Mucosa of stomach (tissue), 1 donor: ENCODE results near the gene FRY.
A peak's percentile ranks its signal among the peaks of the same experiment; 100 is the strongest.

Experiments
- H3K27me3 ChIP-seq: one replicate; pipeline ENCODE4 v1.7.0; 2013; ENCODE audit warnings: mild to moderate bottlenecking, low read length; ENCODE audit not compliant: control insufficient read depth, insufficient read depth
- H3K36me3 ChIP-seq: one replicate; pipeline ENCODE4 v1.7.0; 2013; ENCODE audit warnings: low read length; ENCODE audit not compliant: control insufficient read depth, insufficient read depth
- H3K4me1 ChIP-seq: one replicate; pipeline ENCODE4 v1.7.0; 2013; ENCODE audit warnings: mild to moderate bottlenecking, low read length; ENCODE audit not compliant: control insufficient read depth, insufficient read depth
- H3K4me3 ChIP-seq: one replicate; pipeline ENCODE4 v1.7.0; 2013; ENCODE audit warnings: low read length
- H3K9ac ChIP-seq: one replicate; pipeline ENCODE4 v1.7.0; 2013; ENCODE audit warnings: mild to moderate bottlenecking, low read length, moderate library complexity
- H3K9me3 ChIP-seq: one replicate; pipeline ENCODE4 v1.7.0; 2013; ENCODE audit warnings: mild to moderate bottlenecking, low read length, moderate library complexity; ENCODE audit not compliant: control insufficient read depth
- donor health status: Pancreatic carcinoma.

The FRY gene

DNA sequence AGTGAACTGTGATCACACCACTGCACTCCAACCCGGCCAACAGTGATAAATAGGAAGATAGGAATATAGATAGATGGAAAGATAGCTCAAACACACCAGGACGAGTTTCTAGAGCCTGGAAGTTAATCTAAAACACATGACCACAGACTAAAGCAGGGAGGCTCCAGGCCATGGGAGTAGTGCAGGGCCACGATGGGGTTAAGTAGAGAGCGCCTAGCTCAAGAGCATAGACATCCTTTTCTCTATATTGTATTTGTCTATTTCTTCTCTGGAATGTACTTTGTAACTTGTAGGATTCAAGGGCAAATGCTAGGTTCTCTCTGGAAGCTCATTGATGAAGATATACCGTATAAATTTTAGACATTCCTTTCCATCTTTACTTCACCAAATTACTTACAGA lies 214.0 kb downstream of the FRY start:
- Histone ChIP-seq H3K4me3 (no peak overlapping the region), H3K27me3 (no peaks in the 10 kb centered on the region), H3K4me1 (peaks cover 6% of the 10 kb centered on the region), H3K36me3 (no peaks in the 10 kb centered on the region), H3K9ac (no peak overlapping the region), H3K9me3 (no peaks in the 10 kb centered on the region)

DNA sequence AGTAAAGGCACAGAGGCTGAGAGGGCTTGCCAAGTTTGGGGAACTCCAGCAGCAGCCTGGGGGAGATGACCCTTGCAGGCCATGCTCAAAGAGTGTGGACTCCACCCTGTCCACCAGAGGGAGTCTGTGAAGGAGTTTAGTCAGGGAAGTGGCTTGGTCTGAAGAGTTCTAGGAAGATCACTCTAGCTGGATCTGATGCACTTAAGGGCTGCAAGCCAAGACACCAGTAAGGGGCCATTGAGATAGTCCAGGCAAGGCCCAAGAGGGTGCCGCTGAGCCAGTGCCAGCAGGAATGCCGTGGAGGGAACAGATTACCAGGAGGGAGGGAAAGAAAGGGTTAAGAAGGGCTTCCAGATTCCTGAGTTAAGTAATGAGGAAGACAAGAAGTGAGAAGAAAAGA lies 214.9 kb downstream of the FRY start:
- Histone ChIP-seq H3K4me1 (peaks cover 6% of the 10 kb centered on the region), H3K9ac (no peak overlapping the region), H3K4me3 (no peak overlapping the region), H3K27me3 (no peaks in the 10 kb centered on the region), H3K9me3 (no peaks in the 10 kb centered on the region), H3K36me3 (no peaks in the 10 kb centered on the region)

DNA sequence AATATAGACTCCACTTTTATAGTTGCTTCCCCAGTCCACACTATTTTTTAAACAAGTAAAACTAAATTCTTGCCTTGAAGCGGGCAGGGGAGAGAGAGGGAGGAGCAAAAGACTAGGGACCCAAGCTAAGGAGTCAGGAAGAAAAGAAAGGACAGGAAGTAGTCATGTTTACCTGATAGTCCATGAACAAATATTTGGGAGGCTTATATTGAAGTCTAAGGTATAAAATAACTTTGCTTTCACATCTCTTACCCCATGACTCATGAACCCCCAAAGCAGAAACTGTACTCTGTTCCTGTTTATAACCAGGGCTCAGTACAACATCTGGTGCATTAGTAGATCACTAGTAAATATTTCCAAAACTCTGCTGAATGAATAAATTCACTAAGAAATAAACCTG lies 216.3 kb downstream of the FRY start:
- H3K36me3 ChIP-seq = no peaks in the 10 kb centered on the region
- no peaks in the 10 kb centered on the region for H3K27me3 ChIP-seq
- peaks cover 8% of the 10 kb centered on the region for H3K4me1 ChIP-seq
- no peak overlapping the region for H3K9ac ChIP-seq
- no peaks in the 10 kb centered on the region for H3K9me3 ChIP-seq
- no peak overlapping the region for H3K4me3 ChIP-seq

DNA sequence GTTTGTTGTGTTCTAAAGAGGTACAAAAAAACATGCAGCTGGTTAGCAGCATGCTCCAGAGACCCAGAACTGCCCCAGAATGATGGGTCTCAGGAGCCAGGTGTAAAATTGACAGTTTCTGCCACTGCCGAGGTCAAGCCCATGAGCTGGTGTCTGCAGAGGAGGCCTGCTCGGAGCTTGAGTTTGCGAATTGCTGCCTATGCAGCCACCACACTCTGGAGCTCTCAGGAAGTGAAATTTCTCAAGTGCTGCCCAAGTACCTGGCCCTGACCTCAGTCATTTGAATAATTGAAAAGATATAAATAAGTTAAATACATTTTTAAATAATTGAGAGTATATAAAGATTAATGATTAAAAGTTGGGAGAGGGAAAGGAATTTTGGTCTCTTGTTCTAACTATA lies 217.2 kb downstream of the FRY start:
- H3K36me3 ChIP-seq = no peaks in the 10 kb centered on the region

DNA sequence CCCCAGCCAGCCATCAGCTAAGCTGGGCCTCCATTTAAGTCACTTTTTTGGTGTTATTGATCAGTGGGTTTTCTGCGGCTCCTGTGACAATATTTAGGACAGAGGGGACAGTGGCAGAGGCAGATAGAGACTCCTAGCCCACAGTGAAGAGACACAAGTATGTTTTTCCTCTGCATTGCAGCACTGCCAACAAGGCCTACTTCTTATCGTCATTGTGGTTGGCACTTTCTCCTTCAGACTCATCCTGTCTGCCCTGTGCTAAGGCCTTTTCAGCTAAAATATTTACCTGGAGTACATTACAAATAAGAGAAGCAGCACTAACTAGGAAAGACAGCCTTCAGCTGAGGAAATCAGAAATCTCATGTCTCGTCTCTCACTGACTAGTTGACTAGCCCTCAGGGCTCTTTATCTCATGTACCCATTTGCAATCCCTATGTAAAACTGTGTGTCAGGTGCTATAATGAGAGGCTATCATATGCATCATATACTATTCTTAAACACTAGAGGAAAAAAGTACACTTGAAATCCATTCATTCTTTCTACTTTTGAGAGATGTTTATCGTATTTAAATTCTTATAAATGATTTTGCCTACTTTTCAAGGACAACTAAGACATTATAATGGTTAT lies 221.4 kb downstream of the FRY start:
- Histone ChIP-seq H3K4me3 (no peak overlapping the region), H3K4me1 (peaks cover 16% of the 10 kb centered on the region), H3K27me3 (no peaks in the 10 kb centered on the region), H3K9me3 (no peaks in the 10 kb centered on the region), H3K9ac (no peak overlapping the region), H3K36me3 (no peaks in the 10 kb centered on the region)

More for the DNA sequence above, 217.2 kb downstream of the FRY start:
- H3K9me3 ChIP-seq = no peaks in the 10 kb centered on the region
- no peaks in the 10 kb centered on the region for H3K27me3 ChIP-seq
- no peak overlapping the region for H3K4me3 ChIP-seq
- H3K9ac ChIP-seq = no peak overlapping the region
- H3K4me1 ChIP-seq = peaks cover 11% of the 10 kb centered on the region

DNA sequence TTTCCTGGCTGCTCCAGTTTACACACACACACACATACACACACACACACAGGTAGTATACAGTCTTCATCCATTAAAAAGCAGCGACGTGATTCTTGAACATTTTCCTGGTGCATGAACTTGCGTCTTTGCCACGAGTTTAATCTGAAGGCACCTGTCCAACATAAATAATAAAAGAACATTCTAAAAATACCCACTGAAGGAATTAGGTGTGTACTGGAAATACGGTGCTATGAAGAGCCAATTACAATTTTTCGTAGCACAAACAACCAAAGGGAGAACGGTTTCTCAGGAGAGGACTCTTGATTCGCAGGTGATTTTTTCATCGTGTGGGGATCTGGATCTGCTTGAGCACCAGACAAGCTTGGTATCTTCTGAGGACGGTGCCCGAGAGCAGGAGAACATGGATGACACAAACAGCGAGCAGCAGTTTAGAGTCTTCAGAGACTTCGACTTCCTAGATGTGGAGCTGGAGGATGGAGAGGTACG lies 222.4 kb downstream of the FRY start:
- no peak overlapping the region for H3K4me3 ChIP-seq
- no peaks in the 10 kb centered on the region for H3K9me3 ChIP-seq
- H3K9ac ChIP-seq = peak overlapping the region; percentile 42
- no peaks in the 10 kb centered on the region for H3K27me3 ChIP-seq
- peaks cover 15% of the 10 kb centered on the region for H3K4me1 ChIP-seq
- no peaks in the 10 kb centered on the region for H3K36me3 ChIP-seq

DNA sequence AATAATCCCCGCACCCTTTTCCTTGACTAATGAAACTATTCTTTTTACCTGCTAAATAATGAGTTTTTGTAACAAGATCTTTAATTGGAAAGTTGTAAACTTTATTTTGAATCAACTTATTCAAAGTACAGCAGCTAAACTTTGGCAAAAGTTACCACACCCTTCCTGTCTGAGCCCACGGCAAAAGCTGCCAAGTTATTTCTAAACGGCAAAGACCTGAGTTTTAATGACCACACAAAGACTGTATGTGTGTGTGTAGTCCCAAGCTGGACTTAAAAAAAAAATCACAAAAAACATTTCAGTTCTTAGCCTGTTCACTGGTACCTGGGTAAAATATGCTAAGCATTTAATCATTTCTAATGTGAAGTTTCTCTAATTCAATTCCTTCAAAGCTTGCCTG lies 222.8 kb downstream of the FRY start:
- Histone ChIP-seq H3K36me3 (no peaks in the 10 kb centered on the region), H3K27me3 (no peaks in the 10 kb centered on the region), H3K9ac (peak overlapping the region; percentile 42), H3K4me3 (no peak overlapping the region), H3K9me3 (no peaks in the 10 kb centered on the region), H3K4me1 (peaks cover 15% of the 10 kb centered on the region)

DNA sequence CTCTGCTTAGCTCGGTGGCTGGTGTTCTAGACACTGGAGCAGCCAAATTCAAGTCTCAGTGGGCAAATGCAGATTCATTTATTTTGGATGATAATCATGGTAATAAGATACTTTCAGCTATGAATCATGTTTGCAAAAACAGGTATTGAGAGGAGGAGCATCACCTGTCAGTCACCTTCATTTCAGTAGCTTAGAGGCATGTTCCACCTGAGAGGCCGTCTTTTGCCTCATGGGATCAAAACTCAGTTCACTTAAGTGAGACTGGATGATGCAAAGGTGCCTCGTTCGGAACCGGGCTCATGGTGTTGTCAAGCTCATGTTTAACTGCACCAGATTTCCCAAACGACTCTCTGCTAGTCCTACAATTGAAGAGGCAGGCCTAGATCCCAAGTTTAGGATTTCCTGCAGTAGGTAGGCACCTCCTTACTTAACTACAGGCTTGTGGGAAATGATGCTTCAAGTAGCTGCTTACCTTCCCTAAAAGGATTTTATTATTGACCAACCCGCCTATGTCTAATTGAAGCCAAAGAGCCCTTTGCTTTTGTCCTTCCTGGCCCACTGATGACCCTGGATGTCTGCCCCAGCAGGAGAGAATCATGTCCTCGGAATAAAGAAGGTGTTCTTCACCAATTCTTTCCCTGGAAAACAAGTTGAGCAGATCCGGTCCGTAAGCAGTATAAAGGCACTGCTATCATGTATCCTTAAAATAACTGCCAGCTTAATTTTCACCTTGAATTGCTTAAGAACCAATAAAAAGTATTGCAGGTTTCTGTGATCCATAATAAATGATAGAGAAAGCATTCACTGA lies 223.5 kb downstream of the FRY start:
- Histone ChIP-seq H3K4me3 (no peak overlapping the region), H3K4me1 (peaks cover 15% of the 10 kb centered on the region), H3K9me3 (no peaks in the 10 kb centered on the region), H3K9ac (peak overlapping the region; percentile 42), H3K36me3 (no peaks in the 10 kb centered on the region), H3K27me3 (no peaks in the 10 kb centered on the region)

DNA sequence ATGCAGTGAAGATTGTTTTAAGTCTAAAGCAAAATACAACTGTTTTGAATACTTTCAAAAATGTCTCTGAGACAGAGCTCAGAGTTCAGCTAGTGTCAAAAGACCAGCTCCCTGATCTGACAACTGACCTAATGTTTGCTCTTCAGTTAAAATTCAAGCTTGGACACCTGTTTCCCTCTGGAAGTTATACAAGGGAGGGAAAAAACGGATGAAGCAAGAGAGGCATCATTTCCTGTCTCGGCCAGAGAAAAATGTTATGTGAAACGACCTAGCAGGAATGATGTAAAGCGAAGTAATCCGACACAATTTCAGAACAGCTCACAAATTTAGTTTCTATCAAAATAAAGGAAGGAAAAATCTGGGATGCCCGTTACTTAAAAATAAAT lies 224.1 kb downstream of the FRY start:
- Histone ChIP-seq H3K4me1 (peaks cover 15% of the 10 kb centered on the region), H3K4me3 (no peak overlapping the region), H3K36me3 (no peaks in the 10 kb centered on the region), H3K9ac (no peak overlapping the region), H3K9me3 (no peaks in the 10 kb centered on the region), H3K27me3 (no peaks in the 10 kb centered on the region)

DNA sequence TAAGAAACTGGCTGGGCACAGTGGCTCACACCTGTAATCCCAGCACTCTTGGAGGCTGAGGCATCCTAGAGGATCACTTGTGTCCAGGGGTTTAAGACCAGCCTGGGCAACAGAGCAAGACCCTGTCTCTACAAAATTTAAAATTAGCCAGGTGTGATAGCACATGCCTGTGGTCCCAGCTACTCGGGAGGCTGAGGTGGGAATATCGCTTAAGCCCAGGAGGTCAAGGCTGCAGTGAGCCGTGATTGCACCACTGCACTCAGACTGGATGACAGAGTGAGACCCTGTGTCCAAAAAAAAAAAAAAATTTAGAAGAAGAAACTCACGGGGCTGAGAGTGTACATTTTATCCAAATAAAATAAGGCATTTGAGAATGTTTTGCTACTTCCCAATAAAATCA lies 224.7 kb downstream of the FRY start:
- Histone ChIP-seq H3K4me1 (peaks cover 15% of the 10 kb centered on the region), H3K9ac (no peak overlapping the region), H3K36me3 (no peaks in the 10 kb centered on the region), H3K9me3 (no peaks in the 10 kb centered on the region), H3K4me3 (no peak overlapping the region), H3K27me3 (no peaks in the 10 kb centered on the region)

DNA sequence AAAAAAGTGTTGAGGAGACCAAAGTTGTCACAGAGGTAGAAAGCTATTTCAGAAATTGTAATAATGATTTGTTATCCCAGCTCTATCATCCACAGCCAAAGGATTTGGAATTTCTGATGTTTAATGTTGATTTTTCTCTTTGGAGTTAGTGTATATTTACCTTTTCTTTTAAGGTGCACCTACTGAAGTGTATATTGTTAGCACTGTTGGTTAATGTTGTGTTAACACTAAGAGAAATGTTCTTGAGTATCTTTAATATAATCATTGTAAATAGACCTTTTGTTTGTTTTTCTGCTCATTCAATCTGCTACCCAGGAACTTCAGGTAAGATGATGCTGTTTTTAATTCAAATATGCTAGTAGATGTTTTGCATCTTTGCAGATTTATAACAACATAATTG lies 226.1 kb downstream of the FRY start:
- H3K27me3 ChIP-seq = no peaks in the 10 kb centered on the region
- H3K4me1 ChIP-seq = peaks cover 15% of the 10 kb centered on the region
- H3K36me3 ChIP-seq = no peaks in the 10 kb centered on the region
- no peak overlapping the region for H3K4me3 ChIP-seq
- H3K9me3 ChIP-seq = no peaks in the 10 kb centered on the region
- no peak overlapping the region for H3K9ac ChIP-seq

DNA sequence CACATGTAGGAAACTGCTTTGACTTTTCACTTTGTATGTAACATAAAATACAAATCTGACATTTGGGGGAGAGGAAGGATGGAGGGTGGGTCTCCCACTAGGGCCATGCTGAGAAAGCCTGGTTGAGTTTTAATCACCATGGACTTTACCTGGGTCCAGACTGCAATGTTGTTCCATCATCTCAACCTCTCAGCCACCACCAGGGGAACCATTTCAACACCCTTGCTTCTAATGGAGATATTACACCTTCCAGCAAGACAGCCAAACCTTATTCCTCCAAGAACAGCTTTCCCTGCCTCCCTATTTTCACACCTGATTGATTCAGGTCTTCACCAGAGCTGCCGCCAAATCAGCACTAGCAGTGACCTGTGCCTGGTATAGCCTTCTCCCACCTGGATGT lies 227.5 kb downstream of the FRY start:
- no peaks in the 10 kb centered on the region for H3K36me3 ChIP-seq
- no peak overlapping the region for H3K4me3 ChIP-seq
- H3K9ac ChIP-seq = no peak overlapping the region
- H3K9me3 ChIP-seq = no peaks in the 10 kb centered on the region
- no peaks in the 10 kb centered on the region for H3K27me3 ChIP-seq
- peaks cover 8% of the 10 kb centered on the region for H3K4me1 ChIP-seq
